GM21737 (cell line): Measurements from ENCODE around the gene EHF.
"Not testable (repeated sequence)": the region's sequence is repeated elsewhere in the genome, so short reads cannot be mapped to it uniquely, and the experiment has no call there.

ENCODE experiments used
- ATAC-seq: cut with Tn5 transposase; IDR thresholded peaks from one replicate; pipeline ENCODE4 v1.9.1; 2021; ENCODE audit warnings: mild to moderate bottlenecking, moderate library complexity; ENCODE audit not compliant: unreplicated experiment

Gene EHF

DNA sequence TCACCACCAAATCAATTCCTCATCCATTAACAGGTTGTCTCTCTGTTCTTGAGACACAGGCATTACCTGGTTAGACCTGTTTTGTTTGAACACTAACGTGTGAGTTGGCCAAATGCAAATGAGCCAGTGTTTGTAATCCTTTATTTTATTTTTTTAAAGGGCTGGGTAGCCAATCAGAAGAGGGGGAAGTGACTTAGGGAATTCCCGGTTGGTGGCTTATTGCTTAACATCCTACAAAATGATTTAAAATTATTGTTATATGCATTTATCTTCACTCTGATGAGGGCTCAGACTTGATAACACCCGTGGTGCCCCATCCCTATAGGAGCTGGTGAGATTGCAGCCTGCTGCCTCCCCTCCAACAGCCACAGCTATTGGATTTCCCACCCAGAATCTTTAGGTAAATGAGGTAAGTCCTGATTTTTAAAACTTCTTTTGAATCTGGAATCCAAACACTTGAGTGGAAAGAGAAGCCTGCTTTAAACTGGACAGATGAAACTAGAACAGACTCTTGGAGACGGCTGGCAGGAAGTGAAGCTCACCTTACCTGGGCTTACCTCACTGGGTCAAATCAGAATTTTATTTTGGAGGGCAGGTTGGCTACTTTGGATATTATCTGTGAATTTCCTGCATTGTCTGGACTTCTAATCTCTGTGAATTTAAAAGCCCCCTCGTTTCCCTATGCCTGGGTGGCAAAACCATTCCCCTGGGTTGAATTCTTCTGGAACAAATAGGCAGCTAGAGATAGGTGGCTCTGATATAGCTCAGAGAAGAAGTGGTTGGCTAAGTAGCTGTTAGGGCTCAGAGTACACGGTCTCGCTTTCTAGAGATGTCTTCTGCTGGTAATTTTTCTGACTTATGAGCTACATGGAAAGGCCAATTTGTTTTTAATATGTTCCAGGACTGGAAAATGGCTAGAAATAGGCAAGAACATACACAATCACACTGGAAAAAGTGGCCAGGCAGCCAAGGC is at the start of gene EHF:
Gene EHF (plus strand): TSS at position 274 of the 973 bp plus-strand sequence. CDS start 21,538 bp downstream, outside the sequence.
- no peak for ATAC-seq

DNA sequence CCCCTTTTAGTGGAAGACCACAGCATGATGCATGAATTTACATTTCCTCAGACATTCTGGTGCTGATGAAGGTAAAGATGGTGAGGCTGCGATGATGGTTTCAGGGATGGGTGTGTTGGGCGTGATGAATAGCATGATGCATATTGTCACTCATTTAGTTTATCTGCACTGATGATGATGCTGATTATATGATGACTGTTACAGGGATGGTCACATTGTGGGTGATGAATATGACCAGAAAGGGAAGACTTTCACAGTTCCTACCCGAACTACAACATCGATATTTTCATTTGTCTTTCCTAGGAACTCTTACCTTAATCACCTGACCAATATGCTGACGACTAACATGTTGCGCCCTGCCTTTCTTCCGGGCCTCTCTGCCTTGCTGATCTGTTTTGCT is 47.4 kb upstream of the EHF start:
- no peak for ATAC-seq

DNA sequence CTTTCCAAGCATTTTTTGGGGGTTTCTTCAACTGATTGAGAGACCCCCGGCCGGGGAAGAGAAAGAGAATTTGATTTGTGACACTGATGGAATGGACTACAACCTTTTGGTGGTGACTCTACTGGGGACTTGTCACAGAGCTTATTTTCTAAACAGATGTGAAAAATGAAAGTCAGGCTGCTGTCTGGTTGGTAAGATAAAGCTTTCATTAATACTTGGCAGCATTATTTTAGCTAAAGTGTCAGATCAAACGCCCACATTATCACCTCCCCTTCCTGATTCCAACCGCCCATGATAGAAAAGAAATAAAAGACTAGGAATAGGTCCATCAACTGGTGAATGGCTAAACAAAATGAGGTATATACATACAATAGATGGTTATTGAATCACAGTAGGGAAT is 45.6 kb upstream of the EHF start:
- ATAC-seq = no peak

DNA sequence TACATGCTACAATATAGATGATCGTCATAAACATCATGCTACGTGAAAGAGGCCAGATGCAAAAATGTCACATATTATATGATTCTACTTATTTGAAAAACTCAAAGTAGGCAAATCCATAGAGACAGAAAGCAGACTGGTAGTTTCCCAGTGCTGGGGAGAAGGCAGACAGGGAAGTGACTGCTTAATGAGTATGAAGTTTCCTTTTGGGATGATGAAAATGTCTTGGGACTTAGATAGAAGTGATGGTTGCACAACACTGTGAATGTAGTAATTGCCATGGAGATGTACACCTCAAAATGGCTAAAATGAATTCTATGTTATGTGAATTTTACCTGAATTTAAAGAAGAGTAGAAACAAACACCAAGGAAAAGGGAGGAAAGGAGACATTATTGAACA is 45.2 kb upstream of the EHF start:
- no peak for ATAC-seq

DNA sequence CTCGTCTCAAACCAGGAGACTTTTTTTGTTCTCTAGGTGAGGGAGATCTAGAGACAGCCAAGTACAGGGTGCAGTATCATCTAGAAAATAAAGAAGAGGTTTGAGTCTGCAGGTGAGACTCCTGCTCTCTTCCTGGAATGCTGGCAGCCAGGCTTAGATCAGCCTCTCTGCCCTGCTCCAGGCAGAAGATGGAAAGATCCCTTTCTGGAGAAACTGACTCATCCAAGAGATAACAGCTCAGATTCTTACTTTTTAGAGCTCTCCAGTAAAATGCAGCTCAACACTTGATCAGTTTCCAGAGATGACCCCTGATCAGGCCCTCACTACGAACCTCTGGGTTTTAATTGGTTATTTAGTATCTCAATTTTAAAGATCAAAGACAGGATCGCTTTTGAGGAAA is 44.6 kb upstream of the EHF start:
- ATAC-seq = no peak

DNA sequence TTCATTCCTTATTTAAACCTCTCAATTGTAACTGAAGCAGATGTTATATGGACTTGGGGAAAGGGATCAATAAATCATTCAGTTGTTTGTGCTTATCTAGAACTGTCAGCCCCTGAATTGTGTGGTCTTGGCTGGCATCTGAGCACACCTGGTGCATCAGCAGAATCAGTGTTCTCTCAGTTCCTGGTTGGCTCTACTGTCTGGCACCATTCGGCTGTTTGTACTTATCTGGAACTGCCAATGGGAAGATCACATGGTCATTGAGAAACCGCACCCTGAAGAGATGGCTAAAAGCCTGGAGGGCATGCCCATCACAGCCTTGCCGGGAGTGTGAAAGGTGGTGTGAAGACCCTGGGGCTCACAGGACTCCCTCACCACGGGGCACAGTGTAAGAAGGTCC is 37.1 kb upstream of the EHF start:
- ATAC-seq = no peak

DNA sequence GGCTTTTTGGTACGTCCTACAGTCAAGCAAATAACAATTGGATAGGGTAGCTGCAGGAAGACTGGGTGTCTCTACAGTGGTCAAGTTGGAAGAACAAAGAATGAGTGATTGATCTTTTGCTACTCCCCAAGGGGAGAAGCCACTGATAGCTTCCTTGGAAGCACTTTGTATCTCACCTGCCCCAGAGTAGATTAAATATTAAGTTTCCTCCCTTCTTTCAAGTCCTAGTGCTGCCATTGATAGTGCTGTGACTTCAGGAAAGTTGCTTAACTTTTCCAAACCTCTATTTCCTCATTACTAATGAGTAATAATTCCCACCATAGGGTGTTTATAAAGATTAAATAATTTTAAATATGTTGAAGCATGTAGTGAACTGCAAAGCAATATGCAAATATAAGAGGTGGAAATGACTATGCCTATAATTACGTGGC is 35.6 kb upstream of the EHF start:
- no peak for ATAC-seq

DNA sequence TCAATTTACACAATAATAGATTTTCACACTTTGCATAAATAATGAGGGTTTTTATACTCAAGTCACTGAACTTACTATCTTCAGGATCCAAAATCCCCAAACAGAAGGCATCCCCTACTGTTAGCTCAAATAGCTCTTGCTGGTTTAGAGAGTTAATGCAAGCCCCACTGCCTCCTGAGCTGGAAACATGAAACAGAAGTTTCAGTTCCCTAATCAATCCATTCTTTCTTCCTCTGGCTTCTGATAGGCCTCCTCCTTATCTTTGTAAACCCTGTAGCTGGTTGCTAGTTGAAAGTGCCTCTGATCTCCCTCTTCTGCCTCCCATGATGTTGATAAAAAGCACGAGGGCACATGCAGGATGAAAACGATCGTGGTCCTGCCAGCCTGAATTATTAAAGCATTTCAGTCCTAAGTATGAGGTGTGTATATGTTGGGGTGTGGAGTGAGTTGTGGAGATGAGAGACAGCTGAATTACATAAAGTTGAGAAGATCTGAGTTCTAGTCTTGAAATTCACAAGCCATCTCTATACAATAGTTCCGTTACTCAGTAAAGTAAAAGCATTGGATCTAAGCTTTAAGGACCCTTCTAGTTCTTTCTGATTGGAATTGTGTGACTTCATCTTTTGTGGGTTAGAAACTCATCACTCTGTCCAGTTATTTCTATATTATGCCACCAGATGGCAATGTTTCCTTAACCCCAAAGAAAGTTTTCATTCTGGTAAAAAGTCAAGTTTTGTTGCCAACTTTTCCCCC is 35.0 kb upstream of the EHF start:
- peak; percentile 54 for ATAC-seq

DNA sequence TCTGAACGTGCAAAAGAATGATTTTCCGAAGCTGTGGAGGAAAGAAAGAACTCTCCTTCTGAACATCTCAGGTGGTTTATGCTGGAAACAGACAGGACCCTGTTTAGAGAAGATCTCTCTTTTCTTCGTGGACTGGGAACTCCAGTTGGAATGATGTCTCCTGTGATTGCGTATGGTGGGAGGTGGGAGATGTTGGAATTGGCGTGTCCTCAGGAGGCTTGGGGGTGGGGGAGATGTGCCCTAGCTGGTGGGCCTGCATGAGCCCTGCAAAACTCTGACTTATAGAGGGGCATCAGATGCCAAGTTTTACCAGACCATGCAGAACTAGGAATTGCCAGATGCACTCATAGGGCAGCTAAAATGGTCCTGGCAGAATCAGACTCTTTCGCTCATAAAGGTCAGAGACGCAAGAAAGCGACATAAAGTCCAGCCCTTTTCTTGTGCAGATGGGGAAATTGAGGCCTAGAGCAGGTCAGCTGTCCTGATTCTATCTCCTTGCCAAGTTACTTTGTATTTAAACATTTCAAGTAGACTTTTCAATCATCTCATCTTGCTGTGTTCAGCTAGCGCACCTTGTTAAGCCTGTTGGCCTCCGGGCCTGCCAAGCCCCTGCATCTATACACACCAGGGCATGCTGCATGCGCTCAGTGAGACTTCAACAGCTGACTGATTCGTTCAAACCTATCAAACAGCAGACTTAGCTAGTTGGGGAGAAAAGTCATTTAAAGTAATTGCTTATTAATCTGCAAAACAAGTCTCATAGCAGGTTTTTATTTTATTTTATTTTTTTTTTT is 34.2 kb upstream of the EHF start:
- ATAC-seq = no peak

DNA sequence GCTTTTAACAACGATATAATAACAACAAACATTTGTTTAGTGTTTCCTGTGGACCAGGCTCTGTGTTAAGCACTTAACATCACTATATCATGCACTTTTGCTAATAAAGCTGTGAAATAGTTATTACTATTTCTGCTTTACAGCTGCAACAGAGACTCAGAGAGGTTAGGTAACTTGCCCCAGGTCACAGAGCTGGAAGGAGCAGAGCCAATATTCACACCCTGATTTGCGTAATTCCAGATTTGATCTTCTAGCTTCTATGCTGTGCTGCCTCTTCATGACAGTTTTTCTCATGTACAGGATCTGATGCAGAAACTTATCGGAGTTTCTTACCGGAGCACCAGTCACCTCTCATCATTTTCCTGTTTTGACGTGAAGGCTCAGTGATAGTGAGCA is 33.6 kb upstream of the EHF start:
- ATAC-seq = no peak

DNA sequence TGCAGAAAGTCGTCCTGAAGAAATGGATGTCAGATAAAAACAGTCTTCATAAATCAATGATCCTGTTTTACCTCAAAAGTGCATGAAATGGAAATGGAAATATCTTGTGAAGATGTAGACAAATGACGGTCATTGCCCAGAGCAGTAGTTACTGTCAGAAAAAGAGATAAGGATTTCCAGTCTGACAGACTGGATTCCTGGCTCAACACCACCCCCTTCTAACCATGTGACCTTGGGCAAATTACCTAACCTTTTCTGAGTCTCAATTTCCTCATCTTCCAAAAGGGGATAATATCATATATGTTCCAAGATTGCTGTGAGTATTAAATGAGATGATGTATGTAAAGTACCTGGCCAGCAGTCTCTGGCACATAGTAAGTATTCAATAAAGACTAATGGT is 32.9 kb upstream of the EHF start:
- ATAC-seq = no peak

DNA sequence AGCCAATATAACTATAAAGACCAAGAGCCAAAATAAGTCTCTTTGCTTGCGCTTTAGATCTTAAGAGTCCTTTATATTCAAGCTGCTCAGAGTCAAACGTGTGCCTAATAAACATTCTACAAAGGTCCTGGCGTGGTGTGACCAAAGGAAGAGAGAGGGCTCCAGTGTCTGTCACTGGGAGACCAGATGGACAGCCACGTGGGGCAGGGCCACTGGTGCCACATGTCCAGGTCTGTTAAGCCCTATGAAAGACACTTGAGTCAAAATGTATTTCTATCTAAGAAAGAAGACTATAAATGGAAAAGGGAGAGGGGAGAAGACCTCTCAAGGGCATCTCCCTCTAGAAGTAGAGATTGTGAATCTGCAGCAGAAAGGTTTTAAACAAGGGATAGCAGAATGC is 32.2 kb upstream of the EHF start:
- no peak for ATAC-seq

DNA sequence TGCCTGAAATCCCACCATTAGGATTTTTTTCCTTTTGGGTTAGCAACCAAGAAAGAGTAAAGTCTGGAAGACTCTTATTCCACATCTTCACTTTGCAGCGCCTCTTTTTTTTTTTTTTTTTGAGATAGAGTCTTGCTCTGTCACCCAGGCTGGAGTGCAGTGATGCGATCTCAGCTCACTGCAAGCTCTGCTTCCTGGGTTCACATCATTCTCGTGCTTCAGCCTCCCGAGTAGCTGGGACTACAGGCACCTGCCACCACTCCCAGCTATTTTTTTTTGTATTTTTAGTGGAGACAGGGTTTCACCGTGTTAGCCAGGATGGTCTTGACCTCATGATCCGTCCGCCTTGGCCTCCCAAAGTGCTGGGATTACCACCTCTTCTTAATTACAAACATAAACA is 31.7 kb upstream of the EHF start:
- ATAC-seq = not testable (repeated sequence)

DNA sequence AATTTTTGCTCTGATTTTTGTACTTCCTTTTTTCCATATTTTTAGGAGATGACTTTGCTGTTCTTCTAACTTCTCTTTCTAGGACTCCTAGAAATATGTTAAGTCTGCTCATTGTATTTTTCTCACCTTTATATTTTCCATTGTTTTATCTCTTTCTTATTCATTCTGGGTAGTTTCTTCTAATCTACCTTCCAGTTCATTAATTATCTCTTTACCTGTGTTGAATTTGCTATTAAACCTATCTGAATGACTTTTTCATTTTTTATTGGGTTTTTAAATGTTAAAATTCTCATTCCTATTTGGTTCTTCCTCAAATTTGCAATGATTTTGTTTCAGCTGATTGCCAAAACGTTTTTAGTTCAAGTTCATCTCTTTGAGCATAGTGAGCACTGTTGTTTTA is 27.8 kb upstream of the EHF start:
- ATAC-seq = no peak

DNA sequence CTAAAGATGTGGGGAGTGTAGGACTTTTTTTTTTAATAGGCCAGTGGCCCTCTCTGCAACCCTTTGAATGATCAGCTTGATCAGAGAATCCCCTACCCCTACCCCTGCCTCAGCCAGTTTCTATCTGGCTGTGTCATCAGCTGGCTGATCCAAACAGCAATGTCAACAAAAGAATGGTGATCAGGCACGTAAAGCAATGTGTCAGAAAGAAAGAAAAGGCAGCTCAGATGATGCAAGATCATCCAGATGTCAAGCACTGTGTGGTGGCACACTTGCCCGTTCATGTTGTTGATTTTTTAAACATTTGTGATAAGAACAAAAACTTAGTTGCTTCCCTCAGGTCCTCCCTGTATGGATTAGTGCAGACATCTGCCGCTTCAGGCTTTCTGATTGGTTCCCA is 26.3 kb upstream of the EHF start:
- ATAC-seq = no peak

DNA sequence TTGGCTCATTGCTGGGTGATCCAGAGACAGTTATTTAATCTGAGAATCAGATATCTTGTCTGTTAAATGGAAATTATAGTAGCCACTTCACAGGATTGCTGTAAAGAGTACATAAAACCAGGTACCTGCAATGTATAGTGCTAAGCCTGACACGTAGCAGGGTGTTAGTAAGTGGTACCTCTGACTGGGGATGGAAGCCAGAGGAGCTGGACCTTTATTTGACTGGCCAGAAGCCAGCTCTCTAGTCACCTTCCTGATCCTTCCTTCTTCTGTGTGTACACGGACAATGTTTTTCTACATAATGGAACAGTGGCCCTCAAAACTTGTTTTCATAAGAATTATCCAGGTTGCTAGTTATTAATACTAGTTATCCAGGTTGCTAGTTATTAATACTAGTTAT is 25.5 kb upstream of the EHF start:
- no peak for ATAC-seq

DNA sequence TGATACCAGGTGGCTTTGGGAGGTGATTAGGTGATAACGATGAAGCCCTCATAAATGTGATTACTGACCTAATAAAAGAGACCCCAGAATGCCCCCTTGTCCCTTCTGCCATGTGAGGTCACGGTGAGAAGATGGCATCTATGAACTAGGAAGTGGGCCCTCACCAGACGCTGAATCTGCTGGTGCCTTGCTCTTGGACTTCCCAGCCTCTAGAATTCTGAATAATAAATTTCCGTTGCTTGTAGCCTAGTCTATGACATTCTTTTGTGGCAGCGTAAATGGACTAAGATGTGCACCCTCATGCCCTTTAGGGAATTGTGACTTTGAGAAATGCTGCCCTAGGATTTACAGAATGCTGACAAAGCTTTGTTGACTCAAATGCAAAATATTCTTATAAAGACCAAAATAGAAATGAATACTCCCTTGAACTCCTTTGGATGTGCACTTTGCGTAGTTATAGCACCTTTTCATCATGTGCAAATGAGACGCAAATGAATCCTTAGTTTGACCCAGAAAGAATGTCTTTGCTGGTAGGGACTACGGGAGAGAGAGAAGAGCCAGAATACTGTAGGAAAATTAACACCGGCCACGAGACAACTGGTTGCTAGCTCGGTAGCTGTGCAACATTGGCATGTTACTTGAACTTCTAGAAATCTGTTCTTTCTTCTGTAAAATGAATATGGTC is 24.8 kb upstream of the EHF start:
- no peak for ATAC-seq

DNA sequence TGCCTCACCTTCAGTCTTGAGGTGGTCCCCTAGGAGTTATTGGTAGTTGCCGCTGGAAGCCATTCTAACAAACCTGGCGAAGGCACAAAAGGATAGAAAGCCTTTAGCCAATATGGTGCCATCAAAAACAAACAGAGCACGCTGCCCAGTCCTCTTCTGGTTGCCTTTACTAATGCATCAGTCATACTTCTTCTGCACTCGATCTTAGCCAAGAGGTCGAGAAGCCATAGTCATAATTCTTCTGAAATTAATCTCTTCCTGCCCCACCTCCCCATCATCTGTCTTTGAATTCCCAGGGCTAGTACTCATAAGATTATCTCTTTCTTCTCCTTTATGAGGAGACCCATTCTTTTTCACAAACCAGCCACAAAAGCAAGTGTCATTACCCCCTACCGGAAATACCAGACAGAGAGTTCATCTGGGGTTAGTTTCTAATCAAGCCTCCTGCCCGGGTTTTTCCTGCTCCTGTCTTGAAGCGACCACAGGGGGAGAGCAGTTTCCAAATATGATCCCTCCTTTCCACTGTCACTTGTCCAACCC is 21.4 kb upstream of the EHF start:
- ATAC-seq = no peak

DNA sequence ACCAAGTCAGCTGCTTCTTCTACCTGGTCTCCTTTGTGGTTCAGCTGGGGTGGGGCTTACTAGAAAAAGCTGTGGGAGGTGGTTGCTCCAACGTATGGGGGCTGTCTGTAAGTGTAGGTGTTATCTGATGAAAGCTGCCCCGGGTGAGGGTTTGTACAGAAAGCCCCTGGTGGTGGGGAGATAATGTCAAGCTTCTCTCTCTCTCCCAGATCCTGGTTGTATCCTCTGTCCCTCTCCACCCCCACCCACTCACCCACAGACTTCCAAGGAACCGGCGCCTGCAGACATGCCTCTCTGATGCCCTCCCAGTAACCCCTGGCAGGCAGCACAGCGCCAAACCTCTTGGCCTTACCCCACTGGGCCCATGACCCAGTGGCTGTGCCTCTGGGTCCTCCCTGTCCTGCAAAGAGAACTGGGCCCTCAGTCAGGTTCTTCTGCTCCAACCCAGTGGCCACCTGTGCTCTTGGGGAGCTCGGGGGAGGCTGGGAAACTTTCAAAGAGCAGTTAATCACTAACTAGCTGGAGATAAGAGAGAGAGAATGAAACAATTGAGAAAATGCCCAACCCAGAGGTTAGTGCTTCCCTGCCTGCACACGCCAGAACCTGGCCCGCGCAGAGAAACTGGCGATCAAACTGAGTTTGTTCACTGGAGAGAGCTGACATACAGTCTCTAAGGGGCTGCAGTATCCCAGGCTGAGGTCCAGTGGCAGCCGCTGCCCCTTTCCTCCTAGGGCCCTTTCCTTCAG is 20.4 kb upstream of the EHF start:
- no peak for ATAC-seq

DNA sequence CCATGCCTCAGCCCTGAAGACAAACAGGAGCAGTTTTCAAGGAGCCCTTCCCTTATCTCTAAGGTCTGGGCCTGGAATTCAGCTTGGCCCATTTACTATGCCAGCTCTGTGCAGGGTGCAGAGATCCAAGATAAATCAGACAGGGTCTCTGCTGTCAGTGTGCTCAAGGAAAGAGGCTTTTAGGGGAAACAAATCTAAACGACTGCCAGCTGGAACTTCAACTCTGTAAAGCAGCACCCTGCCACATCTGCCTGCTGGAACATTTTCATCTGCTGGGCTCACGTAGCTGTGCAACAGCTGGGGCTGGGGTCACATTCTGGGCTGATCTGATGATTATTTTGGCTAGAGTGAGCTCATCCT is 19.8 kb upstream of the EHF start:
- ATAC-seq = no peak
